HG03520 (cell line): ENCODE data around the gene YAP1.

Experiments
- ATAC-seq: cut with Tn5 transposase; IDR thresholded peaks from one replicate; pipeline ENCODE4 v1.9.1; 2021; ENCODE audit warnings: mild to moderate bottlenecking, moderate library complexity; ENCODE audit not compliant: unreplicated experiment

YAP1 gene

DNA sequence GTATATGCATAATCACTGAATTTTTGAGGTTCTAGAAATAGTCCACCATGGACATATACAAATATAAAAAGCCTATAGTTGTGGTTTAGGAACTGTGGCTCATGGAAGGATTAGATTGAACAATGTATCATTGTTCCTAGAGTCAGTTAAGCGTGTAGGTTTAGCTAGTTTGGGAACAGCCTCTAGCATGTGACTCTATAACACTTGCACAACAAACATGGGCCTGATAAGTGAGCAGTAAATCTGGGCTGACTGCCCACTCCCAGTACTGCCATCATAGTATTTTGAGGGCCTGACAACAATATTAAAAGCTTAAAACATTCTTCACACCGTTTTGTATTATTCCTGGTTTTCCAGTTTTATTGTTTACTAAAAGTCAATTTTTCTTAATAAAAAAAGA, 47.0 kb downstream of the YAP1 start:
- no peak for ATAC-seq

DNA sequence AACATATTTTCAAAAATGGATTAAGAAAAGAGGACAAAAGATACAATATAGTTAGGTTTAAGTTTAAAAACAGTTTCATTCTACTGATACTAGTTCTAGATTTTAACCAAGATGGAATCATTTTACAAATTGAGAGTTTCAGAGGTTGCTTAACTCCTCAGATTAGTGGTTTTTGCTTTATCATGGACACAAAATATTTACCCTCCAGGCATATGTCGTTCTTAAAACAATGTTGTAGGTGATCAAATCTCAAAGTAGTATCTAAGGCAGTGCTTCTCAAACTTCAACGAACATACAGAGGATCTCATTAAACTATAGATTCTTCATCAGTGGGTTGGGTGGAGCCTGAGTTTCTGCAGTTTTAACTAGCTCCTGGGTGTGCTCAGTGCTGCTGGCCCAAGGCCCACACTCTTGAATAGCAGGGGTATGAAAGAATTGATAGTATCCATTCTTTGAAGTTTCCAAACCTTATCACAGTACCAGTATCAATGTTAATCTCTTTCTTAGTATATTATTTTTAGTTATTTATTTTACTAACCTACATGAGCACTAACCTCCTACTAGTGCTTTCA, 48.0 kb downstream of the YAP1 start:
- ATAC-seq: no peak

DNA sequence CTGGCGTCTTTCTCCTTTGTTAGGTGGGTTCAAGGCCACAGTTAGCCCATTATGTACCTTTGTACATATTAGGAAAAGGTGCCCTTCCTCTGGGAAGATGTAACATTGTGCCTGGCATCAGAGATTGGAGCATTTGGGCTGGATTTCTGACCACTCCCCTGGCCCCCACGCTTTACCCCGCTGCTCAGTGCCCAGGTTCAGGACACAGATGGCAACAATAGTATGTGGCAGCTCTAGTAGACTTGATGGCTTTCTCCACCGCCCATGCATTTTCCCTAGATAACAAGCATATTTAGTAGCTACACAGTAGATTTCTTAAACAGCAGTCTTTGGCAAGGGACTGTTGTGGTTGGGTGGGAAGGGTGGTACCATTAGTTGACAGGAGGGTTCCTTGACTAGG, 53.1 kb downstream of the YAP1 start:
- no peak for ATAC-seq

DNA sequence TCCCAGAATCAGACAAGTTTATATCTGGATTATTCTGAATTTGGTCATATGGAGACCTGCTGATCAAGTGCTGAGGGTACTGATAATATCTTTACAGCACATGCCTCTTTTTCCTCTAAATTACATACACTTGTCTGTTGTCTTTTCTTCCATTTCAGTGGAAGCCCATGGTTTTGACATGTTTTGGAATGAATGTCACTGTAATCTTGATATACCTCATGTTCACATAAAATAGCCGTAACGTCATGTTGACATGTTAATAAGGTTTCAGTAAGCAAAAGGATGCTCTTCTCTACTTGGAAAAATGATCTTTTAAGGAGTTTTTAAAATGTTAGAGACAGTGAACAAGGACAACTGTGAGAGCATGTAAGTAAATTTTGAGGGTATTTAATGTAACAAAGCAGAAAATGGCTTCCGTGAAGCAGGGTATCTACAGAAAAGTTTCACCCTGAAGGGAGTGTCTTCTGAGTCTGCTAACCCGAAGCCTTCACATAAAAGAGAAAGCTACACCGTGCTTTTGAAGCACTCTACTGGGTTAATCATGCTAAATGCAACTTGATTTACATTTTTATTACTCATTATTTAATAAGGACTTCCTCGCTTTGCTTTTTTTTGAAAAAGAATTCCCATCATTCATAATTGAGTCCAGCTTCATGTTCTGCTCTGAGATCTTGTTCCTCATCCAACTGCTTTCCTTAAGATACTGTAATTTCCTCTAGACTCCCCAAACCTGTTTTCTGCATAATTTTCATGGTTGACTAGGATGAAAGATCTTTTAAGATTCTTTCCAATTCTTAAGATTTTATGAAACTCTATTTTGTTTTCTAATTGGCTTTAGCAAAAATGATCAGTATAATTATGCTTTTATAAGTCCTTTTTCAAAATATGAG, 56.2 kb downstream of the YAP1 start:
- no peak for ATAC-seq

DNA sequence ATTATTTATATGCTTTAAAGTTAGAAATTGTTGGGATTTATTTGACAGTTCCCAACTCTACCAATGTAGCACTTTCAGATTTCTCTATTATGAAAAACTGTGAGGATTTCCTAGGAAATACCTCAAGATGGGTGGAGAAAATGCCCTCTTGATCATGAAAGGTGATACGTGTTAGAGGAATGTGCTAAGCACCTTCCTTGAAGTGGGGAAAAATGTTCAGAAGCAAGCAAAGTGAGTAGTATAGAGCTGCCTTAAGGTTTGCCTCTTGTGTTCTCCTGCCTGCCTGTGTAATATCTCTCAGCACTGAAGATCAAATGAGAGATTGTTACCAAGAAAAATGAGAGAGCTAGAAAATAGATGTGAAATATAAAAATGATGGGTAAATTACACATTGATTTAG, 58.2 kb downstream of the YAP1 start:
- no peak for ATAC-seq

DNA sequence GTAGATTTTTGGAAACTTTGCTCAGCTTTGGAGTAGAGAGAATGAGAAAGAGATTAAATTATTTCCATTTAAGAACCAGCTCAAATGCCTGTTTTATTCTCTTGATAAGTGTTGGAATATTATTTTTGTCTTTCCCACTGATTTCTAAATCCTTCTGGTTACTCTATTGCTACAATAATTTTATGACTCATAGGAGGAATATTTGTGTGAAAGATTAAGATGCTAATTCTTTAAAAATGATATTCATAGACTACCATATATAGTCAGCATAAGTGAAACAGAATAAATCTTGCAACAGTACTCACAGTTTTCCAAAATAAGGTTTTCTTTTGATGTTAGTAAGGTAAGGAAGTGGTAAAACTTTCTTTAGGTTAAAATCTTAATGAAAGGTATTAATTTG, 60.9 kb downstream of the YAP1 start:
- ATAC-seq: no peak

DNA sequence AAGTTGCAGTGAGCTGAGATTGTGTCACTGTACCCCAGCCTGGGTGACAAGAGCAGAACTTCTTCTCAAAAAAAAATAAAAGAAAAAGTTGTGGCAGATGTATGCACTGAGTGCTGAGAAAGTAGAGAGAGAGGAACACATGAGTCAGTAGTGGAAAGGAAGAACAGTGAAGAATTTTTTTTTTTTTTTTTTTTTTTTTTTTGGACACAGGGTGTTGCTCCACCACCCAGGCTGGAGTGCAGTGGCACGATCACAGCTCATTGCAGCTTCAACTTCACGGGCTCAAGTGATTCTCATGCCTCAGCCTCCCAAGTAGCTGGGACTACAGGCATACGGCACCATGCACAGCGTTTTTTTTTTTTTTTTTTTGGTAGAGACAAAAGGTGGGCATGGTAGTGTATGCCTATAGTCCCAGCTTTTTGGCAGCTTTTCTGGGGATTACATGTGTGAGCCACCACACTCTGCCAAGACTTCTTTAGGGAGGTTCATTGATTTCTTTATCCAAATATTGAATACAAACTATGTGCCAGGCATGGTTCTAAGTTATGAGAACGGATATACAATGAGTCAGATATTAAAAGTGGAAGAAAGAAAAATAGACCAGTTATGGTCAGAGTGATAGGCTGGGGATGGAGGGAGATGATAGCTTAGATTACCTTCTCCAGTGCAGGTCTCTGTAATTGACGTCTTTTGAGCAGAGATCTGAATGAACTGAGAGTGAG, 62.0 kb downstream of the YAP1 start:
- ATAC-seq: no peak

DNA sequence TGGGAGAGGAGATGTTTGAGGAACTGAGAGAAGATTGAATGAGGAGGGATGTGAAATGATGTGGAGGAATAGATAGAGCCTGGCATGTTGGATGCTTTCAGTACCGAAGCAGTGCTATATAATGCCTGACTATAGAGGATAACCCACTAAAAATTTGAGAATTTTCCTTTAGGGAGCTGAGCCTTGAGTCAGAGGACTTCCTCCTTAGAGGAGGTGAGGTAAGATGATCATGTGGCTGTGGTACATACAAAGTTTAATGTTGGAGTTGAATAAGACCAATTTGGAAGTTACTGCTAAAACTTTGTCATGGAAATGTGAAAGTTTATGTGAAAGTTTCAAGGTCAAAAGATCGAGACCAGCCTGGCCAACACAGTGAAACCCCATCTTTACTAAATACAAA, 66.9 kb downstream of the YAP1 start:
- ATAC-seq: no peak

DNA sequence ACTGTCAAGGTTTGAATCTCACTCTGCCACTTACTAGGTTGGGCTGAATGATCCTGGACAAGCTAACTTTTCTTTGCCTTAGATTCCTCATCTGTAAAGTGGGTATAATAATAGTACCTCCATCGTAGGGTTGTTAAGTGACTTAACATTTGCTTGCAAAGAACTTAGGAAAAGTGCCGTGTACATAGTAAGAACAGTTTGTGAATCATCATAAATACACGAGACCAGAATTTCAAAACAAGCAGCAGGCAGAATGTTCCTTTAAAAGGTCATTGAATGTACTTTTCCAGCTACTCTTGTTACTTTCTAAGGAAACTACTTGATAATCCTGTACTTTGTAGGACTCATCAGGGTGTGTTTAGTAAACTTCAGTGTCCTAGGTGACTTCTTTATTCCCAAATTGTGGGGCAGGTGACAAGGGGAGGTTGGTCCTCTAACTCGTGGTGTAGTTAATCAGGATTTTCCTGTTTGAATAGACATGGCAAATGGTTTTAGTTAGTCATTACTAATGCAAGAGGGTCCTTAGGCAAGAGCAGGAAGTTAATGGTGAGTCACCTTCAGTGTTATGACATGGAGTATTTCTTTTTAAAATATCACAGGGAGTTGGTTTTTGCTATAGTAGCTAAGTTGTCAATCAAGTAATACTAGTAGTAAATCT, 67.9 kb downstream of the YAP1 start:
- no peak for ATAC-seq

DNA sequence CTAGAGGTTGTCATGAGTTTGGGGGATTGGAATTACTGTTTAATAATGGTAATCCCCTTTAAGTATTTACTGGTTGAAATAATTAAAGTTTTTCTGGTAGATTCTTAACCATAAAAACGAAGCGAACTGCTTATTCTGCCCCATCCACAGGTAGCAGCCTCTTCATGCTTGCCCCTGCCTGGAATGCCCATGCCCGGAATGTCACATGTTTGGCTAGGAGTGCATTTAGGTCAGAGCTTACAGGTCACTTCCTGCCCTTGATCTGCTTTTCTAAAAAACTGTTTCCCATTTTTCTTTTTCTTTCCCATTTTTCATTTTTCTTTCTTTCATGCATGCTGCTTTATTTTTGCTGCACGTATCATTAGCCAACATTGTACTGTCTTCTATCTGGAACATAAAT, 69.1 kb downstream of the YAP1 start:
- no peak for ATAC-seq

DNA sequence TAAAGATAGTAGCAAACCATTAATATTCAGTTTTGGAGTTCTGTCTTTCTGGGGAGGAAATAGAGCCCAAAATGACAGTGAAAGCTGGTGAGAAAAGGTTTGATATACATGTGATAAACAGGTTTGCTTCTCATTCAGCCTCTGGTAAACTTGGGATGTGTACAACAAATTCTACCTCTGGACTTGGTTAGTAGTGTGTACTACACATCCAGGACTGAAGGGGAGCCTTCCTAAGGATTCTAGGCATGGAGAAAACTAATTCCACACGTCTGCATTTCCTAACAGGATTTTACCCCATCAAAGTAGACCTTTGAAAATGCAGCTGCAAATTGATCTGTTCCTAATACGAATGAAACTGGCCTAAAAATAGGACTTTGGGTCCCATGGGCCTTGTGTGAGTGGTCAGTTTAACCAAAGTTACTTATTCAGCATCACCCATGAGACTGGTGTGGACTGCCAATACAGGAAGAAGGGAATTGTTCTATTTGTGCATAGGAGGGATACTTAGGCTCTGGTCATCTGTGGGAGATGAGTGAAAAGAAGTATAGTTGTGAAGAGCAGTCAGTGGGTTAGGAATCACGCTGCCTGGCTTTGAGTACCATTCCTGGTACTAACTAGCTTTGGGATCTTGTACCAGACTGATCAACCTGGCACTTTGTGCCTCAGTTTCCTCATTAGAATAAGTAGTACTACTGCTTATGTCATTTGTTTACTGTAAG, 74.2 kb downstream of the YAP1 start:
- no peak for ATAC-seq

DNA sequence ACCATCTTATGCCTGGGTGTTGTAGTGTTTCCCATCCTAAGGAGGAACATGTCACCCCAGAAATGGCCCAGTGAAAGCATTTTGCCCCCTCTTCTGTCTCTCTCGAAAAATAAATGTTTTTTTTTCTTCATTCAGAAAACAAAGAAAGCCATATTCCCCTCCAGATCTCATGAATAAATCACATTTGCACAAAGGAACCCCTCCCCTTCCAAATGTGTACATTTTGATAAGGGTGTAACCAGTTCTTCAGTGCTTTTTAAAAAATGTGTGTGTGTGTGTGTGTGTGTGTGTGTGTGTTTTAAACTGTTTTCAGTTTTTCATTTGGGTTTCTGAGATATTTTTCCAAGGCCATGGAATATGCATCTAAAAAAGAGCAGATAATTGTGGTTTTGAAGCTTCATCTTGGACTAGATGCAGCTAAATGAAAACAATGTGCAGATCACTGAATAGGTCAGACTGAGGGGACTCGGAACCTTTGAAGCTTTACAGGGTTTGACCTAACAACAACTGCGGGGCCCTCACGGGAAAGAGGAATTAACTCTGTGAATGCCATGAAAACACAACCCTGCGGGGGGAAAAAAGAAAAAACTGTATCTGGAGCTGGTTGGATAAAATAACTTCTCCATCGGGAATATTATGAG, 76.4 kb downstream of the YAP1 start:
- ATAC-seq: no peak

DNA sequence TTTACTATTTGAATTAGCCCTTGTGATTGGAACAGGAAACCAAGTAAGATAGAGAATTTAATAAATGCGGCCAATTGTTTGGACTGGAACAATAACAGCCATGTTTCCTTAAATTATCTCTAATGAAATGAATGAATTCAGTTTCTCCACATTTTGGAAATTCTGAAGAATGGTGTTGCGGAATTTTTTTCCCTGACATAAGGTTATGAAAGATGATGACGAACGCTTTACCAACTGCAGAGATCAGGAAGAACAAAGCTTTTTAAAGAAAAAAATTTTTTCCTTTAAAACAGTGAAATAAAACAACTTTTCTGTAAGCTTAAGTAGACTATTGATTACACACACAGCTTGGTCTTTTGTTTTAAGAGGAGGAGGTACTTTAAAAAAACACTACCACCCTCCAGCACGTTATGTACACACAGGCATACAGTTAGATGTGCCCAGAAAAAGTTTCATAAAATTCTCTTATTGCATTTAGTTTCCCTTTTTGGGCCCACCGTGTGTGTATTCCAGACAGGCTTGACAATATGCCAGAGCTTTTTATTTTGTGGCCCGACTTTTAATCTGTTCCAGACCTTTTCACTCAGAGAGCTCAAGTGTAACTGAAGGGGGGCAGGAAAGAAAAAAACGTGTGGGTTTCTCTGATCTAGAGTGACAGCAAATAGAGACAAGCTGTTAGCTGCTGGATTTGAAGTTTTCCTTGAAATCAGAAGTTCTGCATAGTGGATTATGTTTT, 77.3 kb downstream of the YAP1 start:
- ATAC-seq: no peak

DNA sequence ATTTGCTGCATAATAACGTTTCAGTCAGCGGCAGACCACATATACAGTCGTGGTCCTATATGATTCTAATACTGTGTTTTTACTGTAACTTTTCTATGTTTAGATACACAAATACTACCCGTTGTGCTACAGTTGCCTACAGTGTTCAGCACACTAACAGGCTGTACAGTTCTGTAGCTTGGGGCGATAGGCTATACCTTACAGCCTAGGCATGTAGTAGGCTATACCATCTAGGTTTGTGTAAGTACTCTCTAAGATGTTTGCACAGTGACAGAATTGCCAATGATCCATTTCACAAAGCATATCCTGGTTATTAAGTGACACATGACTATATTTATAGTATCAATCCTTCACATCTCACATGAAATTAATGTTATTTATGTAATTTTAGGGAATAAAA, 78.2 kb downstream of the YAP1 start:
- no peak for ATAC-seq

DNA sequence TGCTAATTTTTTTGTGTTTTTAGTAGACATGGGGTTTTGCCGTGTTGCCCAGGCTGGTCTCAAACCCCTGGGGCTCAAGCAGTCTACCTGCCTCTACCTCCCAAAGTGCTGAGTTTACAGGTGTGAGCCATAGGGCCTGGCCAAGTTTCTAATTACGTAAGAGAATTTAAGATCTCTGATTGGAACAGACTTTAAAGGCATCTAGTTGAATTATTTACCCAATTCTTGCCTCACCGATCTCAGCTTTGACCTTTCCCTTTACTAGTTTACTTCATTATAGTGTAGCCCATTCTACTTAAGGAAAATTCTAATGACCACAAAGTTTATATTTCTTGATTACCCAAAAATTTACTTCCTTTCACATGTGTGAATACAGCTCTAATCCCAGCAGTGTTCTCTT, 81.6 kb downstream of the YAP1 start:
- ATAC-seq: no peak

DNA sequence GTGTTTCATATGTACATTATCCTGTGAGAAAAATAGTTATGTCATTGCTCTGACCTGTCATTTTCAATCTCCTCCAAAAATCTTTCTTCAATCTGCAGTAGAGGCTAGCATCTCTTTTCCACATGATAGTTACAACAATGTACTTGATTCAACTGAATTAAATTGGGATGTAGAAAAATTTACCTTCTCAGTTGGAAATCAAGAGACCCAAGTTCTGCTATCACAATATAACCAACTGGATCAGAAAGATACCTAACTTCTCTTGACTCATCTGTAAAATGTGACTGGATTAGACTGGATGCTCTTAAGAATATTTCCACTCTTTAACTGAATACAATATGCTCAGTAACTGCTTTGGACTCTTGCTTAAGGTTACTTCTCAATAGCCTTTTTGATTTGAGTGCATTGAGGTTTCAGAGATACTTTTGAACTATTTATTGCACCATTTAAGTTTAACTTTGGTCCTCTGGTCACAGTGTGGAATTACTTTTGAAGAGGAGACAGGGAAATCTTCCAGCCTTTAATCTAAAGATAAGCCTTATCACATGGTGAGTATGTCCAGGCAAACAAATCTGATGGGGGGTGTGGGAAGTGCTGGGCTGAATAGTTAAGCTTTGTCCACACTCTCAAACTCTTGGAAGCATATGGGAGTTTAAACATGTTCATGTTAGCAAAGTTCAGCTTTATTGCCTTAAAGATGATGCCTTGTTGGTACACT, 82.3 kb downstream of the YAP1 start:
- no peak for ATAC-seq

DNA sequence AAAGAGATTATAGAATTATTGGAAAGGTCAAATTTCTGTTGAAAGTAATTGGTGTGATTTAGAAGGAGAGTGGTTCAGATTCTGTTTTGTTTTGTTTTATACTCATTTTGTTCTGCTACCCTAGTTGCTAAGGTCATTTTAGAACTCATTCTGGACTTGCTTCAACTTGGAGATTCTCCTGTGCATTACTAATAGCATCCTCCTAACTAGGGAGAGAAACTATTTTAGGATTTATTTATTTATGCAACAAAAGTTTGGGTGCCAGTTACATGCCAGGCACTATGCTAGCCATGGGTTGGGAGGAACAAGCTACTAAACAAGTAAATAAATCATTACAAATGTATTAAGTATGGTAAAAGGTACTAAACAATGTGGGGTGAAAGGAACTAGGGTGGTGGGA, 84.0 kb downstream of the YAP1 start:
- ATAC-seq: no peak

DNA sequence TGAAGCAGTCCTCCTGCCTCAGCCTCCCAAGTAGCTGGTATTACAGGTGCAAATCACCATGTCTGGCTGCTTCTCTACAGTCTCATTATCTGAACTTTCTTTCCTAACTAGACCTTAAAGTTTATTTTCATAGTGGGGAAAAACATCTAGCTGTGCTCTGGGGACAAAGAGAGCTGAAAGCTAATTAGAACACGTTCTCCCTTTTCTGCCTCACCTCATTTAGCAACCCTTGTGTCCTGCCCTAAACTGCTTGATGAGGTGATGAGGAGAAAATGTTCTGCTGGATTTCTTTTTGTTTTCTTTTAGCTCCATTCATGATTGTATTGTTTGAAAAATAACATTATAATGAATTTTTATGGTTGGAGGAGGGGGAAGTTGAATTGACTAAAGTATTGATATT, 84.7 kb downstream of the YAP1 start:
- ATAC-seq: no peak

DNA sequence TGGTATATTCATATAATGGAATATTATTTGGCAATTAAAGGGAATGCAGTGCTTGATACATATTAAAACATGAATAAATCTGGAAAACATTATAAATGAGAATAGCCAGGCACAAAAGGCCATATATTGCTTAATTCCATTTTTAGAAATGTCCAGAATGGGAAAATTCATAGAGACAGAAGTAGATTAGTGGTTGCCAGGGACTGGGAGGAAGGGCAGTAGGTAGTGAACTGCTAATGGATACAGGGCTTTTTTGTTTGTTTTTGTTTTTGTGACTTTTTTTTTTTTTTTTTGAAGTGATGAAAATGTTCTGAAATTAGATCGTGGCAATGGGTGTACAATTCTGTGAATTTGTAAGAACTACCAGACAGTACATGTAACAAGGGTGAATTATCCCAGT, 86.1 kb downstream of the YAP1 start:
- ATAC-seq: no peak
